Mesothelial cell of epicardium (in vitro differentiated cells): ENCODE results near the gene LMNTD1. TPM values are rescaled to one million over a fixed set of nuclear protein-coding genes. Genes with fewer than 3 reads are reported as not detected.
"Not testable (repeated sequence)": the region's sequence is repeated elsewhere in the genome, so short reads cannot be mapped to it uniquely, and the experiment has no call there.

Source experiments
- DNase-seq, 2 experiments: peaks; one replicate each; pipeline ENCODE4 v3.0.0; 2021; ENCODE audit warnings: low spot score in 2 of 2; ENCODE audit not compliant: unreplicated experiment in 2 of 2
- H3K27ac Mint-ChIP-seq: 2 replicates; pipeline ENCODE4 v1.8.0; 2021; ENCODE audit warnings: mixed read lengths
- H3K27me3 Mint-ChIP-seq: 2 replicates; pipeline ENCODE4 v1.8.0; 2021; ENCODE audit warnings: low read depth, mixed read lengths
- H3K36me3 Mint-ChIP-seq: 2 replicates; pipeline ENCODE4 v1.8.0; 2021; ENCODE audit warnings: mixed read lengths
- H3K4me1 Mint-ChIP-seq: 2 replicates; pipeline ENCODE4 v1.8.0; 2021; ENCODE audit warnings: mixed read lengths
- H3K4me3 Mint-ChIP-seq: 2 replicates; pipeline ENCODE4 v1.8.0; 2021; ENCODE audit warnings: mild to moderate bottlenecking, moderate library complexity, mixed read lengths
- H3K9me3 Mint-ChIP-seq: 2 replicates; pipeline ENCODE4 v1.8.0; 2021; ENCODE audit warnings: mixed read lengths
- CTCF ChIP-seq: fragments of 200-600 bp; sonication (generic); IDR thresholded peaks from one replicate; pipeline ENCODE4 v1.5.0; 2021; ENCODE audit warnings: antibody characterized with exemption; ENCODE audit not compliant: unreplicated experiment
- total RNA-seq: library from RNA; stranded (reverse); gene quantifications from 3 replicates; pipeline ENCODE4 v1.2.1, GENCODE V29; 2021

The LMNTD1 gene
- total RNA-seq = 0.54 TPM in 1 of 3 replicates, not detected in the others

- H3K27me3 Mint-ChIP-seq = no peaks in the 10 kb centered on the region
Measured at GRCh38 chr12:25553098-25553497, at the start of gene LMNTD1. Gene LMNTD1, minus strand, starts transcription at chr12:25553283. Its CDS starts 324 bp downstream, at chr12:25552959.

GRCh38 chr12:25598956-25599355 lies 45.9 kb upstream of the LMNTD1 start:
- TF ChIP-seq CTCF = no peak
- Mint-ChIP-seq H3K4me3 (no peak overlapping the region), H3K9me3 (peaks cover 67% of the 10 kb centered on the region), H3K27me3 (no peaks in the 10 kb centered on the region), H3K27ac (no peak overlapping the region), H3K36me3 (peaks cover 14% of the 10 kb centered on the region), H3K4me1 (peaks cover 9% of the 10 kb centered on the region)
- no peak for DNase-seq

More at GRCh38 chr12:25553098-25553497, at the start of gene LMNTD1:
- no peak within 1 kb of the TSS for H3K4me3 Mint-ChIP-seq
- DNase-seq = no peak
- H3K27ac Mint-ChIP-seq = no peak within 1 kb of the TSS
- no peak for TF ChIP-seq CTCF
- H3K4me1 Mint-ChIP-seq = peaks cover 7% of the 10 kb centered on the region
- no peaks in the 10 kb centered on the region for H3K36me3 Mint-ChIP-seq
- H3K9me3 Mint-ChIP-seq = no peaks in the 10 kb centered on the region

GRCh38 chr12:25595496-25595895 lies 42.4 kb upstream of the LMNTD1 start:
- Mint-ChIP-seq H3K9me3 (peaks cover 78% of the 10 kb centered on the region), H3K36me3 (peaks cover 19% of the 10 kb centered on the region)
- not testable (repeated sequence) for H3K4me1 Mint-ChIP-seq, H3K27me3 Mint-ChIP-seq, H3K27ac Mint-ChIP-seq, DNase-seq, H3K4me3 Mint-ChIP-seq

- no peak for DNase-seq
- H3K4me3 Mint-ChIP-seq = no peak overlapping the region
- H3K4me1 Mint-ChIP-seq = peaks cover 2% of the 10 kb centered on the region
- TF ChIP-seq CTCF = no peak
- H3K9me3 Mint-ChIP-seq = peaks cover 67% of the 10 kb centered on the region
- H3K27me3 Mint-ChIP-seq = no peaks in the 10 kb centered on the region
- no peak overlapping the region for H3K27ac Mint-ChIP-seq
- peaks cover 16% of the 10 kb centered on the region for H3K36me3 Mint-ChIP-seq
Measured at GRCh38 chr12:25594376-25594775, 41.3 kb upstream of the LMNTD1 start.

GRCh38 chr12:25592725-25593495 lies 39.8 kb upstream of the LMNTD1 start:
- H3K27ac Mint-ChIP-seq = no peak overlapping the region

More at GRCh38 chr12:25592725-25593495, 39.8 kb upstream of the LMNTD1 start:
- Mint-ChIP-seq H3K4me3 (no peak overlapping the region), H3K36me3 (peaks cover 6% of the 10 kb centered on the region), H3K27me3 (no peaks in the 10 kb centered on the region), H3K9me3 (peaks cover 52% of the 10 kb centered on the region), H3K4me1 (peaks cover 2% of the 10 kb centered on the region)
- TF ChIP-seq CTCF = no peak
- DNase-seq = no peak
